Astrocyte of the cerebellum (primary cell): Measurements from ENCODE around the gene MAML3.

ENCODE experiments used
- DNase-seq: peaks from one replicate; pipeline ENCODE4 v3.0.0-alpha.2; 2011; ENCODE audit warnings: low read depth
- H3K4me3 ChIP-seq: 2 replicates; pipeline ENCODE4 v1.5.1; 2011; ENCODE audit warnings: mild to moderate bottlenecking, low read depth, low read length, moderate library complexity
- CTCF ChIP-seq: IDR thresholded peaks from 2 replicates; pipeline ENCODE4 v1.5.1; 2012; ENCODE audit warnings: low read length, low read depth, moderate library complexity, mild to moderate bottlenecking; ENCODE audit errors: missing control alignments
- in situ Hi-C: cut with HindIII; loops from 2 replicates; pipeline ENCODE4 v1.10.0; 2017; ENCODE audit warnings: low sequenced_read_pairs

MAML3 gene

GRCh38 chr4:139898293-139898692 lies 255.7 kb downstream of the MAML3 start:
- H3K4me3 ChIP-seq = no peak overlapping the region
- in situ Hi-C loops = no loop called here
- no peak for TF ChIP-seq CTCF

GRCh38 chr4:139896091-139896604 lies 257.8 kb downstream of the MAML3 start:
- DNase-seq = no peak
- TF ChIP-seq CTCF = no peak
- in situ Hi-C loops = no loop called here
- no peak overlapping the region for H3K4me3 ChIP-seq

More at GRCh38 chr4:139898293-139898692, 255.7 kb downstream of the MAML3 start:
- DNase-seq = no peak

GRCh38 chr4:139893801-139894200 lies 260.2 kb downstream of the MAML3 start:
- DNase-seq = no peak
- H3K4me3 ChIP-seq = no peak overlapping the region

GRCh38 chr4:139892973-139893736 lies 260.8 kb downstream of the MAML3 start:
- no peak overlapping the region for H3K4me3 ChIP-seq
- peak; percentile 38 for DNase-seq
- TF ChIP-seq CTCF = peak; percentile 19
- in situ Hi-C loops = no loop called here

More at GRCh38 chr4:139893801-139894200, 260.2 kb downstream of the MAML3 start:
- TF ChIP-seq CTCF = no peak
- in situ Hi-C loops = no loop called here

DNA sequence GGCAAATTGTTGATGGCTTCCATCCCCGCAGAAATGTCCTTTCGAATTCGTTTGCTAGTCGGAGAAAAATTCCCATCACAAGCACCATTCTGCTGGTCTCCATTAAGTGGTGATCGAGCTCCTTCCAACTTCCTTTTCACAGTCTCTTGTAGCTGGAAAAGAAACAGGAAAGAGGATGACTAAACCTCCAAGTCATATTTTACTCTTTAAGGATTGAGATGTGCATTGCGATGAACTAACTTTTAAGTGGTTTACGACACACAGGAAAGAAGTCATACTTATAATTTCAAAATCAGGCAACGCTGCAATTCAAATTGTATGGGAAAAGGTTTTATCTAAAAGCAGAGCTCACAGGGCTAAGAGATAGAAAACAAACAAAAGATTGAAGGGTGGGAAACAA lies 263.2 kb downstream of the MAML3 start:
- in situ Hi-C loops = no loop called here
- DNase-seq = no peak
- no peak overlapping the region for H3K4me3 ChIP-seq
- TF ChIP-seq CTCF = no peak

- in situ Hi-C loops = no loop called here
- TF ChIP-seq CTCF = no peak
- DNase-seq = no peak
- H3K4me3 ChIP-seq = no peak overlapping the region
Observed at GRCh38 chr4:139889901-139890300, 264.1 kb downstream of the MAML3 start.
